Endothelial cell (in vitro differentiated cells): ENCODE data around the gene CEACAM1. TPM values are rescaled to one million over a fixed set of nuclear protein-coding genes. Genes with fewer than 3 reads are reported as not detected.

Experiments used
- DNase-seq: peaks from one replicate; pipeline ENCODE4 v3.0.0; 2021; ENCODE audit warnings: low spot score
- H3K27ac Mint-ChIP-seq: one replicate; pipeline ENCODE4 v1.8.0; 2021; ENCODE audit warnings: mixed read lengths, inconsistent platforms; ENCODE audit not compliant: unreplicated experiment
- H3K27me3 Mint-ChIP-seq: one replicate; pipeline ENCODE4 v1.8.0; 2021; ENCODE audit warnings: mild to moderate bottlenecking, moderate library complexity, mixed read lengths, inconsistent platforms; ENCODE audit not compliant: unreplicated experiment
- H3K36me3 Mint-ChIP-seq: one replicate; pipeline ENCODE4 v1.8.0; 2021; ENCODE audit warnings: mild to moderate bottlenecking, low read depth, mixed read lengths, inconsistent platforms; ENCODE audit not compliant: unreplicated experiment
- H3K4me1 Mint-ChIP-seq: one replicate; pipeline ENCODE4 v1.8.0; 2021; ENCODE audit warnings: mild to moderate bottlenecking, mixed read lengths, inconsistent platforms; ENCODE audit not compliant: unreplicated experiment
- H3K4me3 Mint-ChIP-seq: one replicate; pipeline ENCODE4 v1.8.0; 2021; ENCODE audit warnings: mild to moderate bottlenecking, mixed read lengths, inconsistent platforms; ENCODE audit not compliant: unreplicated experiment
- H3K9me3 Mint-ChIP-seq: one replicate; pipeline ENCODE4 v1.8.0; 2021; ENCODE audit warnings: mixed read lengths, inconsistent platforms; ENCODE audit not compliant: unreplicated experiment
- total RNA-seq: library from RNA; stranded (reverse); fragmentation: NEBNext Ultra II Directional; extraction: Animal tissue kit (Norgen Biotek cat#: 25700); gene quantifications from one replicate; pipeline ENCODE4 v1.2.1, GENCODE V29; 2021; ENCODE audit not compliant: unreplicated experiment
- TF ChIP-seq, protein P1 (sequence below): fragments of 200-600 bp; sonication (generic); IDR thresholded peaks from one replicate; pipeline ENCODE4 v1.5.0; 2021; ENCODE audit warnings: antibody characterized with exemption; ENCODE audit not compliant: unreplicated experiment

The CEACAM1 gene
- total RNA-seq, 1 donor from 2014 or later = 9.3 TPM

- H3K27me3 Mint-ChIP-seq = peaks cover 1% of the 10 kb centered on the region
- no peaks in the 10 kb centered on the region for H3K4me1 Mint-ChIP-seq
- no peak for DNase-seq
- H3K36me3 Mint-ChIP-seq = no peaks in the 10 kb centered on the region
- no peak overlapping the region for H3K4me3 Mint-ChIP-seq
- H3K9me3 Mint-ChIP-seq = no peaks in the 10 kb centered on the region
- TF ChIP-seq, protein P1, sequence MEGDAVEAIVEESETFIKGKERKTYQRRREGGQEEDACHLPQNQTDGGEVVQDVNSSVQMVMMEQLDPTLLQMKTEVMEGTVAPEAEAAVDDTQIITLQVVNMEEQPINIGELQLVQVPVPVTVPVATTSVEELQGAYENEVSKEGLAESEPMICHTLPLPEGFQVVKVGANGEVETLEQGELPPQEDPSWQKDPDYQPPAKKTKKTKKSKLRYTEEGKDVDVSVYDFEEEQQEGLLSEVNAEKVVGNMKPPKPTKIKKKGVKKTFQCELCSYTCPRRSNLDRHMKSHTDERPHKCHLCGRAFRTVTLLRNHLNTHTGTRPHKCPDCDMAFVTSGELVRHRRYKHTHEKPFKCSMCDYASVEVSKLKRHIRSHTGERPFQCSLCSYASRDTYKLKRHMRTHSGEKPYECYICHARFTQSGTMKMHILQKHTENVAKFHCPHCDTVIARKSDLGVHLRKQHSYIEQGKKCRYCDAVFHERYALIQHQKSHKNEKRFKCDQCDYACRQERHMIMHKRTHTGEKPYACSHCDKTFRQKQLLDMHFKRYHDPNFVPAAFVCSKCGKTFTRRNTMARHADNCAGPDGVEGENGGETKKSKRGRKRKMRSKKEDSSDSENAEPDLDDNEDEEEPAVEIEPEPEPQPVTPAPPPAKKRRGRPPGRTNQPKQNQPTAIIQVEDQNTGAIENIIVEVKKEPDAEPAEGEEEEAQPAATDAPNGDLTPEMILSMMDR = no peak
- H3K27ac Mint-ChIP-seq = no peak overlapping the region
Measured at GRCh38 chr19:42459926-42460325, 68.4 kb downstream of the CEACAM1 start.

Other genes starting within 250 kb of the CEACAM1 start
- 1.1 TPM for gene PRR19, start 226.3 kb downstream of the CEACAM1 start, total RNA-seq
- 61.4 TPM for gene PAFAH1B3, start 225.9 kb downstream of the CEACAM1 start, total RNA-seq
- 3.9 TPM for gene TMEM145, start 215.2 kb downstream of the CEACAM1 start, total RNA-seq
- gene MEGF8, start 202.8 kb downstream of the CEACAM1 start, total RNA-seq = 69.3 TPM
- gene CNFN, start 138.2 kb downstream of the CEACAM1 start, total RNA-seq = 4.1 TPM
- 5.5 TPM for gene LIPE, start 101.1 kb downstream of the CEACAM1 start, total RNA-seq
- gene CXCL17, start 85.5 kb downstream of the CEACAM1 start, total RNA-seq = not detected
- not detected for gene CEACAM8, start 66.4 kb upstream of the CEACAM1 start, total RNA-seq
- gene PSG3, start 212.0 kb upstream of the CEACAM1 start, total RNA-seq = not detected
- gene PSG8, start 237.2 kb upstream of the CEACAM1 start, total RNA-seq = not detected